Measurements from ENCODE around the gene PHYKPL. TPM values are rescaled to one million over a fixed set of nuclear protein-coding genes. Genes with fewer than 3 reads are reported as not detected.

PHYKPL gene
- 263 and 275 TPM in 2 replicates for total RNA-seq
- 103 TPM for total RNA-seq (2013)
- polyA plus RNA-seq, result 295 and 313 TPM in 2 replicates
- 119 and 161 TPM in 2 replicates for polyA minus RNA-seq

GRCh38 chr5:178232124-178232919 lies at the start of gene PHYKPL:
PHYKPL (minus strand) TSS chr5:178232802; CDS start chr5:178232550, 252 bp downstream.
- Histone ChIP-seq H3K27ac (ENCODE audit: low read length in 2 of 2) (peak within 1 kb of the TSS; percentile 77 to 88), H3K9ac (ENCODE audit: low read length) (peak within 1 kb of the TSS; percentile 73), H3K79me2 (ENCODE audit: control insufficient read depth, insufficient read depth, low read length) (peaks cover 45% of the 10 kb centered on the region), H3K4me3 (ENCODE audit: control extremely low read depth in 1 of 5, extremely low read depth in 1 of 5, insufficient read depth in 1 of 5, low read depth in 2 of 5, low read length in 4 of 5) (peak within 1 kb of the TSS; percentile 49 to 85 (median 71)), H2AFZ (ENCODE audit: insufficient read depth, low read depth, low read length, poor library complexity, severe bottlenecking) (peak within 1 kb of the TSS; percentile 81), H4K20me1 (ENCODE audit: control insufficient read depth, insufficient read depth, low read length, poor library complexity, severe bottlenecking) (peaks cover 48% of the 10 kb centered on the region), H3K4me1 (ENCODE audit: control insufficient read depth in 2 of 2, insufficient read depth in 2 of 2, low read length in 2 of 2) (peaks cover 21 to 46% of the 10 kb centered on the region in 2 donors), H3K27me3 (replicated peaks in 1 of 4; ENCODE audit: control extremely low read depth in 1 of 4, control insufficient read depth in 3 of 4, insufficient read depth in 4 of 4, low read length in 3 of 4) (no peaks in the 10 kb centered on the region), H3K9me3 (ENCODE audit: control extremely low read depth in 1 of 3, control insufficient read depth in 2 of 3, insufficient read depth in 1 of 3, low read length in 2 of 3) (no peaks in the 10 kb centered on the region), H3K36me3 (replicated peaks in 1 of 2; ENCODE audit: control extremely low read depth in 1 of 2, control insufficient read depth in 1 of 2, extremely low read depth in 1 of 2, insufficient read depth in 2 of 2, low read length in 1 of 2) (peaks cover 2 to 41% of the 10 kb centered on the region in 2 experiments), H3K4me2 (replicated peaks; ENCODE audit: low read depth, low read length, poor library complexity, severe bottlenecking) (peak within 1 kb of the TSS; percentile 86)
- DNase-seq (peak; percentile 83), ATAC-seq (ENCODE audit: low read depth) (peak; percentile 71)
- Mint-ChIP-seq H3K4me1 (peaks cover 50% of the 10 kb centered on the region), H3K27me3 (no peaks in the 10 kb centered on the region), H3K9me3 (ENCODE audit: insufficient read depth) (no peaks in the 10 kb centered on the region), H3K4me3 (peak within 1 kb of the TSS; percentile 87), H3K27ac (peak within 1 kb of the TSS; percentile 93)
- ChIA-PET CTCF (interaction anchor here (1.7 kb wide), 1 partner anchor 156 kb away, joined by 4 read pairs; no protein-coding TSS in a partner anchor), POLR2A (interaction anchor here (1.5 to 2.7 kb wide), 2 partner anchors 25 to 28 kb away, joined by 4 to 12 read pairs; partner anchors contain the start of gene HNRNPAB)
- intact Hi-C loops (cut with micrococcal nuclease), result loop anchor here (1.0 to 10.0 kb wide), 4 partner anchors 28 to 626 kb away; partner anchors contain the start of genes CLK4, HNRNPAB and ZNF354B
- no peak for TF ChIP-seq EZH2 (IDR thresholded peaks at IDR 0.05; ENCODE audit: borderline replicate concordance, insufficient read depth, low read depth, low read length, poor library complexity, severe bottlenecking)
- TF ChIP-seq, protein P1, sequence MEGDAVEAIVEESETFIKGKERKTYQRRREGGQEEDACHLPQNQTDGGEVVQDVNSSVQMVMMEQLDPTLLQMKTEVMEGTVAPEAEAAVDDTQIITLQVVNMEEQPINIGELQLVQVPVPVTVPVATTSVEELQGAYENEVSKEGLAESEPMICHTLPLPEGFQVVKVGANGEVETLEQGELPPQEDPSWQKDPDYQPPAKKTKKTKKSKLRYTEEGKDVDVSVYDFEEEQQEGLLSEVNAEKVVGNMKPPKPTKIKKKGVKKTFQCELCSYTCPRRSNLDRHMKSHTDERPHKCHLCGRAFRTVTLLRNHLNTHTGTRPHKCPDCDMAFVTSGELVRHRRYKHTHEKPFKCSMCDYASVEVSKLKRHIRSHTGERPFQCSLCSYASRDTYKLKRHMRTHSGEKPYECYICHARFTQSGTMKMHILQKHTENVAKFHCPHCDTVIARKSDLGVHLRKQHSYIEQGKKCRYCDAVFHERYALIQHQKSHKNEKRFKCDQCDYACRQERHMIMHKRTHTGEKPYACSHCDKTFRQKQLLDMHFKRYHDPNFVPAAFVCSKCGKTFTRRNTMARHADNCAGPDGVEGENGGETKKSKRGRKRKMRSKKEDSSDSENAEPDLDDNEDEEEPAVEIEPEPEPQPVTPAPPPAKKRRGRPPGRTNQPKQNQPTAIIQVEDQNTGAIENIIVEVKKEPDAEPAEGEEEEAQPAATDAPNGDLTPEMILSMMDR (IDR thresholded peaks at IDR 0.05), result no peak
- WGBS (ENCODE audit: insufficient coverage), result under 1% methylated on average over 101 of the region's 102 CpGs

Data from B cell (primary cell).